SK-N-MC (cell line): ENCODE measurements around the gene DDX41.

Source experiments
- EZH2 ChIP-seq: fragments of 200-600 bp; sonication (generic); IDR thresholded peaks from one replicate; pipeline ENCODE4 v1.6.1; 2017; ENCODE audit warnings: antibody characterized with exemption
- FOXP2 ChIP-seq: optimal IDR thresholded peaks from 2 replicates; pipeline ENCODE3; 2011; ENCODE audit warnings: mild to moderate bottlenecking, moderate library complexity; ENCODE audit not compliant: insufficient read depth; ENCODE audit errors: extremely low read length, control extremely low read depth
- POLR2AphosphoS5 ChIP-seq: IDR thresholded peaks from 2 replicates; pipeline ENCODE4 v1.6.1; 2012; ENCODE audit warnings: mild to moderate bottlenecking, low read depth, low read length, borderline replicate concordance

DNA sequence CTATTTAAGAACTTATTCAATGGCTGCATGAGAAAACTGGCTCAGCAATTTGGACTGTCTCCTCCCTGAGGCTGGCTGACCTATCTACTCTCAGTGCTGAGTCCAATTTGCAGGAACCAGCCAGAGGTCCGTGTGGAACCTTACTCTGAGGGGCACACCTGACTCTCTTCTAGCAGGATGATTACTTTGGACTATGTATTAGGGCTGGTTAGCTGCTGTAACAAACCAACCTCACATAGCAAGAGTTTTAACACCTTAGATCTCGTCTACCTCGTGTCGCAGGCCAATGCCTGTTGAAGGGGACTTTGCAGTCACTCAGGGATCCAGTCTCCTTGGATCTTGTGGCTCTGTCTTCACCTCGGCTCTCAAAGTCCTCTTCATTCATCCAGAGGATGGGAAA is 41.0 kb upstream of the DDX41 start:
- TF ChIP-seq EZH2: no peak
- no peak for TF ChIP-seq POLR2AphosphoS5
- no peak for TF ChIP-seq FOXP2
